HCT116 (cell line): Measurements from ENCODE around the gene GRK6. TPM values are rescaled to one million over a fixed set of nuclear protein-coding genes. Genes with fewer than 3 reads are reported as not detected.

Experiments
- ATAC-seq: fragments of 200-7000 bp; cut with Tn5 transposase; 2 replicates; pipeline ENCODE4 v1.9.1; 2020; ENCODE audit warnings: mild to moderate bottlenecking, moderate library complexity
- BruUV-seq: library from RNA; stranded (reverse); fragments of 400-500 nt; replicated peaks from 2 replicates; lab custom pipeline; 2021; lab: Mats Ljungman, UMichigan
- CTCF ChIA-PET: fragments of 300-600 bp; sonication (Branson Sonifier 250); formaldehyde crosslinking; loops from one replicate; lab custom pipeline; 2021; ENCODE audit warnings: antibody characterized with exemption; lab: Charles Lee
- POLR2A ChIA-PET: fragments of 300-600, 350-600 bp; sonication (Branson Sonifier 250); formaldehyde crosslinking; loops from one replicate; lab custom pipeline; 2021; ENCODE audit warnings: antibody characterized with exemption; lab: Charles Lee
- RAD21 ChIA-PET, 2 experiments: fragments of 300-600 bp; sonication (Branson Sonifier 250); formaldehyde crosslinking; loops; one replicate each; lab custom pipeline; 2023; ENCODE audit warnings: low total read pairs in 2 of 2; ENCODE audit not compliant: uncharacterized antibody in 2 of 2, unreplicated experiment in 2 of 2, low non-redundant PET in 1 of 2; lab: Charles Lee
- DNase-seq: peaks from one replicate; pipeline ENCODE4 v3.0.0-alpha.2; 2010; ENCODE audit warnings: low read depth, low spot score
- H2AFZ ChIP-seq: fragments of 200-600 bp; shearing (Covaris generic), sonication (generic); 2 replicates; pipeline ENCODE4 v1.6.1; 2017; ENCODE audit warnings: low read depth, mixed run types, mixed read lengths, antibody characterized with exemption, low read length; ENCODE audit not compliant: poor library complexity, severe bottlenecking
- H3K27ac ChIP-seq: 2 replicates; pipeline ENCODE4 v1.5.1; 2012; ENCODE audit warnings: low read depth, low read length
- H3K27me3 ChIP-seq: fragments of 200-600 bp; sonication (generic); 2 replicates; pipeline ENCODE4 v1.6.1; 2016; ENCODE audit warnings: mixed run types, low read length, mixed read lengths; ENCODE audit not compliant: insufficient read depth
- H3K36me3 ChIP-seq, 2 experiments: fragments of 200-500 bp in 1 of 2; fragments of 200-600 bp in 1 of 2; sonication (Bioruptor generic) in 1 of 2; sonication (generic) in 1 of 2; 2 replicates each; pipeline versions ENCODE4 v1.5.1 to v1.6.1; 2014 to 2016; ENCODE audit warnings: low read length in 2 of 2, inconsistent platforms in 1 of 2, mixed read lengths in 1 of 2, mixed run types in 1 of 2; ENCODE audit not compliant: insufficient read depth in 2 of 2, control insufficient read depth in 1 of 2
- H3K4me1 ChIP-seq, 2 experiments: fragments of 200-600 bp in 1 of 2; sonication (generic) in 1 of 2; 2 replicates each; pipeline versions ENCODE4 v1.5.1 to v1.6.1; 2012 to 2017; ENCODE audit warnings: low read length in 2 of 2, inconsistent platforms in 1 of 2, mild to moderate bottlenecking in 1 of 2, mixed read lengths in 1 of 2, mixed run types in 1 of 2, moderate library complexity in 1 of 2; ENCODE audit not compliant: insufficient read depth in 2 of 2, control insufficient read depth in 1 of 2
- H3K4me2 ChIP-seq: fragments of 200-600 bp; sonication (generic); 2 replicates; pipeline ENCODE4 v1.6.1; 2017; ENCODE audit warnings: mixed run types, low read length, mixed read lengths
- H3K4me3 ChIP-seq, 2 experiments: fragments of 200-600 bp in 1 of 2; sonication (generic) in 1 of 2; replicated peaks in 1 of 2; 2 replicates each; pipeline ENCODE4 v1.5.1; 2011 to 2016; ENCODE audit warnings: low read length in 2 of 2, control low read depth in 1 of 2, low read depth in 1 of 2, mild to moderate bottlenecking in 1 of 2, mixed read lengths in 1 of 2, mixed run types in 1 of 2
- H3K79me2 ChIP-seq: fragments of 200-600 bp; sonication (generic); 2 replicates; pipeline ENCODE4 v1.6.1; 2017; ENCODE audit warnings: mild to moderate bottlenecking, mixed run types, low read length, moderate library complexity, mixed read lengths; ENCODE audit not compliant: insufficient read depth
- H3K9ac ChIP-seq: fragments of 200-600 bp; sonication (generic); 2 replicates; pipeline ENCODE4 v1.6.1; 2016; ENCODE audit warnings: low read length, mixed read lengths
- H3K9me2 ChIP-seq: fragments of 200-600 bp; sonication (generic), shearing (Covaris generic); 2 replicates; pipeline ENCODE4 v1.6.1; 2017; ENCODE audit warnings: mixed run types, mild to moderate bottlenecking, moderate library complexity; ENCODE audit not compliant: insufficient read depth
- H3K9me3 ChIP-seq, 2 experiments: fragments of 200-500 bp in 1 of 2; fragments of 200-600 bp in 1 of 2; sonication (Bioruptor generic) in 1 of 2; sonication (generic) in 1 of 2; 2 replicates each; pipeline ENCODE4 v1.6.1; 2014 to 2017; ENCODE audit warnings: low read length in 2 of 2, mixed read lengths in 2 of 2, inconsistent platforms in 1 of 2, low read depth in 1 of 2, mild to moderate bottlenecking in 1 of 2, mixed run types in 1 of 2, moderate library complexity in 1 of 2; ENCODE audit not compliant: control insufficient read depth in 1 of 2, insufficient read depth in 1 of 2
- H4K20me1 ChIP-seq: fragments of 200-600 bp; sonication (generic), shearing (Covaris generic); 2 replicates; pipeline ENCODE4 v1.6.1; 2017; ENCODE audit warnings: mixed run types, mild to moderate bottlenecking, moderate library complexity; ENCODE audit not compliant: insufficient read depth
- CTCF ChIP-seq, 3 experiments: fragments of 200-600 bp in 1 of 3; sonication (generic) in 1 of 3; IDR thresholded peaks in 2 of 3; conservative IDR thresholded peaks in 1 of 3; 2 replicates each; pipeline ENCODE4 v1.5.1; 2012 to 2017; ENCODE audit warnings: low read depth in 2 of 3, low read length in 2 of 3, antibody characterized with exemption in 1 of 3, borderline replicate concordance in 1 of 3, control low read depth in 1 of 3, mild to moderate bottlenecking in 1 of 3, mixed read lengths in 1 of 3, mixed run types in 1 of 3, moderate library complexity in 1 of 3; ENCODE audit not compliant: insufficient read depth in 1 of 3
- ELF1 ChIP-seq: IDR thresholded peaks from 2 replicates; pipeline ENCODE4 v1.6.1; 2012; ENCODE audit warnings: low read depth, borderline replicate concordance
- intact Hi-C: fragments of 100-400 bp; cut with micrococcal nuclease; formaldehyde crosslinking; loops from 2 replicates; pipeline ENCODE4 v1.10.0; 2022
- total RNA-seq: library from RNA; stranded (reverse); gene quantifications from one replicate; pipeline ENCODE4 v1.2.1, GENCODE V29; 2021; ENCODE audit not compliant: unreplicated experiment

GRK6 gene
- total RNA-seq, 1 experiment from 2014 or later, result 89.3 TPM

GRCh38 chr5:177452688-177453638, 26.5 kb downstream of the GRK6 start:
- ChIA-PET POLR2A (interaction anchor here (0.6 to 1.0 kb wide), 4 partner anchors 26 to 54 kb away, joined by 3 to 5 read pairs (median 4); partner anchors contain the start of gene GRK6), CTCF (interaction anchor here (1.9 to 6.8 kb wide), 4 partner anchors 27 to 143 kb away, joined by 5 to 85 read pairs (median 18); partner anchors contain the start of genes GRK6 and PFN3), RAD21 (interaction anchor here in 1 of 2 experiments (1.5 kb wide), 1 partner anchor 62 kb away, joined by 6 read pairs; no protein-coding TSS in a partner anchor)
- ATAC-seq, result no peak
- Histone ChIP-seq H3K4me2 (peak overlapping the region; percentile 96), H4K20me1 (no peaks in the 10 kb centered on the region), H3K9me2 (no peaks in the 10 kb centered on the region), H3K4me3 (no peak overlapping the region), H3K4me1 (peaks cover 27 to 75% of the 10 kb centered on the region in 2 experiments), H3K27ac (peak overlapping the region; percentile 2; the same call in 1 of the 2 replicates), H2AFZ (no peak overlapping the region), H3K36me3 (peaks cover 0 to 1% of the 10 kb centered on the region in 2 experiments; a peak in 1 of 4 replicates), H3K9ac (peak overlapping the region; percentile 92; the same call in 1 of the 2 replicates), H3K79me2 (peaks cover 35% of the 10 kb centered on the region), H3K27me3 (no peaks in the 10 kb centered on the region), H3K9me3 (no peaks in the 10 kb centered on the region)
- no TSS peak for BruUV-seq
- peak in 1 of 3 experiments; percentile 23; a peak in 1 of 6 replicates for TF ChIP-seq CTCF (IDR thresholded peaks at IDR 0.05 in 2 of 3, conservative IDR thresholded peaks at IDR 0.05 in 1 of 3; ENCODE audit: borderline replicate concordance in 1 of 3, insufficient read depth in 1 of 3, low read depth in 2 of 3, low read length in 2 of 3)
- TF ChIP-seq ELF1, result no peak
- intact Hi-C loops, result no loop called here
- DNase-seq, result no peak
